Psoas muscle (tissue), 8 donors: ENCODE measurements around the gene DNAH6. TPM values are rescaled to one million over a fixed set of nuclear protein-coding genes. Genes with fewer than 3 reads are reported as not detected.

Experiments
- ATAC-seq, 4 donors: fragments of 200-7000 bp; cut with Tn5 transposase; one replicate each; pipeline ENCODE4 v1.9.1; 2020; ENCODE audit warnings: moderate library complexity in 3 of 4, mild to moderate bottlenecking in 2 of 4
- DNase-seq, 2 donors: peaks; one replicate each; pipeline ENCODE4 v3.0.0-alpha.2; 2020
- H3K27ac ChIP-seq: fragments of 200-600 bp; one replicate; pipeline ENCODE4 v1.8.0; 2022
- H3K27me3 ChIP-seq, 3 donors: fragments of 200-600 bp in 1 of 3; one replicate each; pipeline versions ENCODE4 v1.6.1 to v1.8.0; 2013 to 2022; ENCODE audit warnings: low read length in 2 of 3, mild to moderate bottlenecking in 2 of 3, moderate library complexity in 1 of 3; ENCODE audit not compliant: insufficient read depth in 3 of 3
- H3K36me3 ChIP-seq, 2 donors: fragments of 200-600 bp in 1 of 2; one replicate each; pipeline versions ENCODE4 v1.6.1 to v1.8.0; 2013 to 2022; ENCODE audit warnings: low read depth in 1 of 2, mild to moderate bottlenecking in 1 of 2, moderate library complexity in 1 of 2; ENCODE audit not compliant: insufficient read depth in 1 of 2
- H3K4me1 ChIP-seq: fragments of 200-600 bp; one replicate; pipeline ENCODE4 v1.8.0; 2022
- H3K4me3 ChIP-seq: fragments of 200-600 bp; one replicate; pipeline ENCODE4 v1.8.0; 2022; ENCODE audit warnings: mild to moderate bottlenecking
- H3K9me3 ChIP-seq: fragments of 200-600 bp; one replicate; pipeline ENCODE4 v1.8.0; 2022
- CTCF ChIP-seq: fragments of 200-600 bp; IDR thresholded peaks from one replicate; pipeline ENCODE4 v1.8.0; 2022; ENCODE audit warnings: antibody characterized with exemption
- WGBS, 3 donors: extraction: QIAGEN DNeasy Blood & Tissue Kit; methylation state at CpG; one replicate each; pipeline versions ENCODE4 v1.1.6 to v1.1.7; 2013; 5-methylcytosine and 5-hydroxymethylcytosine counted together
- intact Hi-C, 2 donors: fragments of 100-400 bp; cut with DNase I; formaldehyde crosslinking; loops; one replicate each; pipeline versions ENCODE4 v1.11.0 to v1.14.2; 2022
- polyA plus RNA-seq, 3 donors: library from polyadenylated mRNA; stranded (reverse); fragments of 200-250 nt; gene quantifications; one replicate each; pipeline ENCODE4 v1.2.3, GENCODE V29; 2013
- total RNA-seq, 4 donors: library from RNA; stranded (reverse); fragmentation: NEBNext Ultra II Directional in 2 of 4; extraction: Animal tissue kit (Norgen Biotek cat#: 25700) in 2 of 4; gene quantifications; one replicate each; pipeline versions ENCODE4 v1.2.1 to v1.2.4, GENCODE V29; 2021 to 2023
- donor health status: healthy with polysubstance abuse.
- donor health status: DM: no; HTN: no; CAD: no; lungs with moderate emphysema.
- donor health status: Bipolar disorder and iron deficiency.
- donor health status: healthy.
- donor health status: DM: yes; HTN: yes; CAD: no.
- donor health status: DM: no; HTN: no; CAD: no.
- donor health status: DM: no; HTN: no; CAD: no.
- donor health status: DM: yes; HTN: yes; CAD: no.

Gene DNAH6
- total and polyA plus RNA-seq, 7 donors, result 0.01 to 0.09 (median 0.07) TPM; not detected in 3

- 88 to 94% (median 90%) methylated on average over 1 of the region's 1 CpG for WGBS, 3 donors
- no peak for ATAC-seq
These were observed 136.1 kb downstream of the DNAH6 start for GRCh38 chr2:84652431-84652830.

GRCh38 chr2:84653302-84653701 lies 137.0 kb downstream of the DNAH6 start:
- DNase-seq, result no peak
- Histone ChIP-seq H3K27me3 (peaks cover 0 to 2% (median 0%) of the 10 kb centered on the region in 3 donors), H3K9me3 (no peaks in the 10 kb centered on the region), H3K27ac (no peak overlapping the region), H3K36me3 (no peaks in the 10 kb centered on the region), H3K4me3 (no peak overlapping the region), H3K4me1 (peaks cover 3% of the 10 kb centered on the region)
- no peak for TF ChIP-seq CTCF
- ATAC-seq, result no peak
- intact Hi-C loops, result no loop called here
- 85 to 94% (median 89%) methylated on average over 3 of the region's 3 CpGs for WGBS, 3 donors

More at GRCh38 chr2:84652431-84652830, 136.1 kb downstream of the DNAH6 start:
- TF ChIP-seq CTCF, result no peak
- Histone ChIP-seq H3K4me3 (no peak overlapping the region), H3K36me3 (no peaks in the 10 kb centered on the region), H3K9me3 (no peaks in the 10 kb centered on the region), H3K27me3 (peaks cover 0 to 2% (median 0%) of the 10 kb centered on the region in 3 donors), H3K4me1 (peaks cover 3% of the 10 kb centered on the region), H3K27ac (no peak overlapping the region)
- intact Hi-C loops, result no loop called here
- DNase-seq, result no peak

- DNase-seq (no peak), ATAC-seq (no peak)
- Histone ChIP-seq H3K27me3 (peaks cover 0 to 2% (median 0%) of the 10 kb centered on the region in 3 donors), H3K4me1 (peaks cover 3% of the 10 kb centered on the region), H3K9me3 (no peaks in the 10 kb centered on the region), H3K27ac (no peak overlapping the region), H3K4me3 (no peak overlapping the region), H3K36me3 (no peaks in the 10 kb centered on the region)
- TF ChIP-seq CTCF, result no peak
- 76 to 85% (median 79%) methylated on average over 3 of the region's 3 CpGs for WGBS, 3 donors
- intact Hi-C loops, result no loop called here
These were observed 138.1 kb downstream of the DNAH6 start for GRCh38 chr2:84654414-84654813.

- DNase-seq, result no peak
- no peaks in the 10 kb centered on the region for H3K4me1 ChIP-seq
- intact Hi-C loops, result no loop called here
- H3K27me3 ChIP-seq, result no peaks in the 10 kb centered on the region
- WGBS, 3 donors, result 87 to 88% (median 88%) methylated on average over 5 of the region's 5 CpGs
- TF ChIP-seq CTCF, result no peak
- no peaks in the 10 kb centered on the region for H3K9me3 ChIP-seq
- no peak for ATAC-seq
- no peak overlapping the region for H3K4me3 ChIP-seq
- no peak overlapping the region for H3K27ac ChIP-seq
- no peaks in the 10 kb centered on the region for H3K36me3 ChIP-seq
These were observed 152.8 kb downstream of the DNAH6 start for GRCh38 chr2:84669122-84669521.

GRCh38 chr2:84674099-84674498 lies 157.8 kb downstream of the DNAH6 start:
- no peaks in the 10 kb centered on the region for H3K27me3 ChIP-seq
- no peaks in the 10 kb centered on the region for H3K36me3 ChIP-seq
- no peak overlapping the region for H3K4me3 ChIP-seq
- no peaks in the 10 kb centered on the region for H3K9me3 ChIP-seq
- DNase-seq (no peak), ATAC-seq (no peak)
- no peak for TF ChIP-seq CTCF
- no peaks in the 10 kb centered on the region for H3K4me1 ChIP-seq
- intact Hi-C loops, result no loop called here
- no peak overlapping the region for H3K27ac ChIP-seq
